HepG2 (cell line): ENCODE measurements around the gene SNCA. TPM values are rescaled to one million over a fixed set of nuclear protein-coding genes. Genes with fewer than 3 reads are reported as not detected.
A peak's percentile ranks its signal among the peaks of the same experiment; 100 is the strongest.

ENCODE experiments used
- ATRX ChIP-seq: sonication (generic); formaldehyde crosslinking; IDR thresholded peaks from 2 replicates; pipeline ENCODE4 v1.4.0; 2020; ENCODE audit warnings: missing genetic modification reagents, borderline replicate concordance
- DR1 ChIP-seq: sonication (generic); formaldehyde crosslinking; IDR thresholded peaks from 2 replicates; pipeline ENCODE4 v1.8.0; 2021; ENCODE audit warnings: mild to moderate bottlenecking, missing genetic modification reagents, inconsistent platforms
- ELF3 ChIP-seq: IDR thresholded peaks from 2 replicates; pipeline ENCODE4 v1.6.1; 2016; ENCODE audit warnings: missing genetic modification reagents, missing compliant biosample characterization
- ETV5 ChIP-seq: IDR thresholded peaks from 2 replicates; pipeline ENCODE4 v1.6.1; 2018; ENCODE audit warnings: missing biosample characterization, missing genetic modification reagents, inconsistent platforms, borderline replicate concordance
- HNRNPLL ChIP-seq: fragments of 200-400 bp; formaldehyde crosslinking; IDR thresholded peaks from 2 replicates; pipeline ENCODE4 v1.6.1; 2017; ENCODE audit warnings: mild to moderate bottlenecking, low read depth, low read length; ENCODE audit not compliant: poor library complexity, severe bottlenecking
- KAT8 ChIP-seq: IDR thresholded peaks from 2 replicates; pipeline ENCODE4 v1.6.1; 2016; ENCODE audit warnings: missing genetic modification reagents, missing compliant biosample characterization
- KDM5B ChIP-seq: sonication (generic); formaldehyde crosslinking; IDR thresholded peaks from 2 replicates; pipeline ENCODE4 v1.4.0; 2020; ENCODE audit warnings: missing genetic modification reagents, mild to moderate bottlenecking, borderline replicate concordance
- MED1 ChIP-seq: sonication (generic); formaldehyde crosslinking; IDR thresholded peaks from 2 replicates; pipeline ENCODE4 v1.4.0; 2020; ENCODE audit warnings: missing genetic modification reagents
- MIER2 ChIP-seq: IDR thresholded peaks from 2 replicates; pipeline ENCODE4 v1.6.1; 2016; ENCODE audit warnings: missing biosample characterization, missing genetic modification reagents
- MIER3 ChIP-seq: IDR thresholded peaks from 2 replicates; pipeline ENCODE4 v1.6.1; 2016; ENCODE audit warnings: missing compliant biosample characterization, borderline replicate concordance
- NONO ChIP-seq, 2 experiments: fragments of 450-650 bp in 1 of 2; sonication (generic) in 1 of 2; formaldehyde crosslinking in 1 of 2; IDR thresholded peaks in 1 of 2; conservative IDR thresholded peaks in 1 of 2; 2 replicates each; pipeline versions ENCODE4 v1.6.1 to v1.8.0; 2017 to 2022; ENCODE audit warnings: mild to moderate bottlenecking in 1 of 2, missing genetic modification reagents in 1 of 2, moderate library complexity in 1 of 2
- PHF21A ChIP-seq: sonication (generic); formaldehyde crosslinking; IDR thresholded peaks from 2 replicates; pipeline ENCODE4 v1.5.0; 2020; ENCODE audit warnings: mild to moderate bottlenecking, missing genetic modification reagents
- PRPF4 ChIP-seq: fragments of 200-400 bp; formaldehyde crosslinking; IDR thresholded peaks from 2 replicates; pipeline ENCODE4 v1.6.1; 2016; ENCODE audit warnings: low read length, low read depth; ENCODE audit not compliant: poor library complexity, severe bottlenecking
- SMAD3 ChIP-seq: sonication (generic); formaldehyde crosslinking; IDR thresholded peaks from 2 replicates; pipeline ENCODE4 v1.4.0; 2020; ENCODE audit warnings: missing genetic modification reagents
- TEAD3 ChIP-seq: optimal IDR thresholded peaks from 2 replicates; pipeline ENCODE3; 2016; ENCODE audit warnings: borderline replicate concordance
- ZGPAT ChIP-seq: IDR thresholded peaks from 2 replicates; pipeline ENCODE4 v1.6.1; 2016; ENCODE audit warnings: mild to moderate bottlenecking
- ZMYM3 ChIP-seq: sonication (generic); formaldehyde crosslinking; IDR thresholded peaks from 2 replicates; pipeline ENCODE4 v1.5.1; 2020; ENCODE audit warnings: mild to moderate bottlenecking, missing genetic modification reagents
- ZNF607 ChIP-seq: sonication (generic); formaldehyde crosslinking; IDR thresholded peaks from 2 replicates; pipeline ENCODE4 v1.5.1; 2020; ENCODE audit warnings: missing genetic modification reagents, mild to moderate bottlenecking, borderline replicate concordance
- ZZZ3 ChIP-seq: sonication (generic); formaldehyde crosslinking; IDR thresholded peaks from 2 replicates; pipeline ENCODE4 v1.4.0; 2020; ENCODE audit warnings: missing genetic modification reagents, mild to moderate bottlenecking, borderline replicate concordance
- polyA plus RNA-seq, 8 experiments: library from polyadenylated mRNA; depleted of rRNA in 3 of 8; stranded (reverse) in 7 of 8; unstranded in 1 of 8; fragments of >200 nt; fragmentation: Illumina TruSeq in 4 of 8; extraction: Trizol in 4 of 8; gene quantifications; 2 replicates each; pipeline versions ENCODE4 v1.2.1 to v1.2.3, GENCODE V29; 2011 to 2016; ENCODE audit warnings: low read depth in 4 of 8, missing spikeins in 1 of 8, mixed read lengths in 1 of 8; ENCODE audit not compliant: insufficient read depth in 1 of 8
- total RNA-seq, 5 experiments: library from RNA; depleted of rRNA; stranded (reverse); fragments of >200 nt; fragmentation: Illumina TruSeq; extraction: Trizol; gene quantifications; 2 replicates each; pipeline ENCODE4 v1.2.3, GENCODE V29; 2016; ENCODE audit warnings: low read depth in 1 of 5
- TF ChIP-seq, protein P1 (sequence below): sonication (generic); formaldehyde crosslinking; IDR thresholded peaks from 2 replicates; pipeline ENCODE4 v1.5.0; 2020; ENCODE audit warnings: mild to moderate bottlenecking, missing genetic modification reagents, borderline replicate concordance
- TF ChIP-seq, protein P2 (sequence below): IDR thresholded peaks from 2 replicates; pipeline ENCODE4 v1.6.1; 2016; ENCODE audit warnings: missing genetic modification reagents, missing compliant biosample characterization

Gene SNCA
- total and polyA plus RNA-seq, 2 of the 13 experiments (the other 11 are each of a cell fraction or from before 2014, with no cell fraction given), result not detected

DNA sequence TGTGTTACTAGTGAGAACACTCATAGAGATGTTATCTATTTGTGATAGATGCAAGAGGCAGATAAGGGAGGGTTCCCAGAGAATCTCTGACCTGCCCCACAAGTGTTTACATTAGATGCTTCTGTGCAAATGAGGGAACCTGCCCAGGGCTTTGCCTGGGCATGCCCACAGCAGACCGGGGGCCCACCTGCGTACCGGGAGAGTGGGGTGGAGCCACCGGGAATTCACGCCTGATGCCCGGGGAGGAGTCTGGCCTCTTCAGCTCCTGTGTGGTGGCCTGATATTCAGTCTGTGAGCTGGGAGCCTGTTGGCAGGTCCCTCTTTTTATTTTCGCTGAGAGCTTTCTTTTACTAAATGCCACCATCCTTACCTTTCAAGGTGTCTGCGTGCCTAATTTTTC is 155.7 kb downstream of the SNCA start (continued):
- TF ChIP-seq KAT8 (CRISPR knock-in tag) (peak; percentile 71), ZZZ3 (CRISPR knock-in tag) (no peak), ATRX (CRISPR knock-in tag) (no peak), HNRNPLL (peak; percentile 39), ZMYM3 (0 out of 2 replicates have a peak, but pooled peaks have one; percentile 16), MIER3 (CRISPR knock-in tag) (peak; percentile 58; the same call in 1 of the 2 replicates), SMAD3 (CRISPR knock-in tag) (peak; percentile 24; the same call in 1 of the 2 replicates), ZGPAT (CRISPR knock-in tag) (peak; percentile 84), DR1 (CRISPR knock-in tag) (peak; percentile 50; the same call in 1 of the 2 replicates), TEAD3 (CRISPR knock-in tag) (peak; percentile 76), MIER2 (CRISPR knock-in tag) (no peak), KDM5B (CRISPR knock-in tag) (no peak; the same call in 1 of the 2 replicates), ETV5 (CRISPR knock-in tag) (peak; percentile 9; the same call in 1 of the 2 replicates), PHF21A (CRISPR knock-in tag) (peak; percentile 58; the same call in 1 of the 2 replicates), PRPF4 (no peak), ZNF607 (CRISPR knock-in tag) (peak; percentile 44; the same call in 1 of the 2 replicates), MED1 (peak; percentile 86), ELF3 (peak; percentile 57; the same call in 1 of the 2 replicates), NONO (IDR thresholded peaks at IDR 0.05) (no peak), NONO (CRISPR knock-in tag; conservative IDR thresholded peaks at IDR 0.05) (0 out of 2 replicates have a peak, but pooled peaks have one; percentile 57)
- TF ChIP-seq, protein P1, sequence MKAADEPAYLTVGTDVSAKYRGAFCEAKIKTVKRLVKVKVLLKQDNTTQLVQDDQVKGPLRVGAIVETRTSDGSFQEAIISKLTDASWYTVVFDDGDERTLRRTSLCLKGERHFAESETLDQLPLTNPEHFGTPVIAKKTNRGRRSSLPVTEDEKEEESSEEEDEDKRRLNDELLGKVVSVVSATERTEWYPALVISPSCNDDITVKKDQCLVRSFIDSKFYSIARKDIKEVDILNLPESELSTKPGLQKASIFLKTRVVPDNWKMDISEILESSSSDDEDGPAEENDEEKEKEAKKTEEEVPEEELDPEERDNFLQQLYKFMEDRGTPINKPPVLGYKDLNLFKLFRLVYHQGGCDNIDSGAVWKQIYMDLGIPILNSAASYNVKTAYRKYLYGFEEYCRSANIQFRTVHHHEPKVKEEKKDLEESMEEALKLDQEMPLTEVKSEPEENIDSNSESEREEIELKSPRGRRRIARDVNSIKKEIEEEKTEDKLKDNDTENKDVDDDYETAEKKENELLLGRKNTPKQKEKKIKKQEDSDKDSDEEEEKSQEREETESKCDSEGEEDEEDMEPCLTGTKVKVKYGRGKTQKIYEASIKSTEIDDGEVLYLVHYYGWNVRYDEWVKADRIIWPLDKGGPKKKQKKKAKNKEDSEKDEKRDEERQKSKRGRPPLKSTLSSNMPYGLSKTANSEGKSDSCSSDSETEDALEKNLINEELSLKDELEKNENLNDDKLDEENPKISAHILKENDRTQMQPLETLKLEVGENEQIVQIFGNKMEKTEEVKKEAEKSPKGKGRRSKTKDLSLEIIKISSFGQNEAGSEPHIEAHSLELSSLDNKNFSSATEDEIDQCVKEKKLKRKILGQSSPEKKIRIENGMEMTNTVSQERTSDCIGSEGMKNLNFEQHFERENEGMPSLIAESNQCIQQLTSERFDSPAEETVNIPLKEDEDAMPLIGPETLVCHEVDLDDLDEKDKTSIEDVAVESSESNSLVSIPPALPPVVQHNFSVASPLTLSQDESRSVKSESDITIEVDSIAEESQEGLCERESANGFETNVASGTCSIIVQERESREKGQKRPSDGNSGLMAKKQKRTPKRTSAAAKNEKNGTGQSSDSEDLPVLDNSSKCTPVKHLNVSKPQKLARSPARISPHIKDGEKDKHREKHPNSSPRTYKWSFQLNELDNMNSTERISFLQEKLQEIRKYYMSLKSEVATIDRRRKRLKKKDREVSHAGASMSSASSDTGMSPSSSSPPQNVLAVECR, result peak; percentile 30; the same call in 1 of the 2 replicates
- TF ChIP-seq, protein P2, sequence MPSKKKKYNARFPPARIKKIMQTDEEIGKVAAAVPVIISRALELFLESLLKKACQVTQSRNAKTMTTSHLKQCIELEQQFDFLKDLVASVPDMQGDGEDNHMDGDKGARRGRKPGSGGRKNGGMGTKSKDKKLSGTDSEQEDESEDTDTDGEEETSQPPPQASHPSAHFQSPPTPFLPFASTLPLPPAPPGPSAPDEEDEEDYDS, result peak; percentile 86
